ENCODE measurements around the gene UBE2E2. TPM values are rescaled to one million over a fixed set of nuclear protein-coding genes. Genes with fewer than 3 reads are reported as not detected.

The UBE2E2 gene
- total RNA-seq, 1 donor from 2014 or later, result 42.4 TPM

DNA sequence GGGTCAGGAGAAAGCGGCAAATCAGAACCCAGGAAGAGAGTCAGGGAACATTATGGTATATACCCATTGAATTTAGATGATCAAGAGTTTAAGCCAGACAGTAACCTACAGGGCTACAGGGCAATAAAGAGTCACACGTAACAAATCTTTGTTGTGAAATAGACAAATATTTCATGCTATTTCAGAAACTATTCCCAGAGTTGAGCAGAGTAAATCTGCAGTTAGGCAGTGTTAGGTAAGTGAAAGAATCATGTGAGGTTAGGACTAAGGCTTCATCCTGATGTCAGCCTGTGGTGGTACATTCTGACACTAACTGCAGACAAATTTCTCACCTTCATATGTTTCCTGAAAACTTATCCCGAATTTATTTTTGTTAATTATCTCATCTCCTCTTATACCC, 153.0 kb downstream of the UBE2E2 start:
- peaks cover 3% of the 10 kb centered on the region for H3K9me3 Mint-ChIP-seq (ENCODE audit: unreplicated experiment)
- no peaks in the 10 kb centered on the region for H3K4me1 Mint-ChIP-seq (ENCODE audit: unreplicated experiment)
- no peaks in the 10 kb centered on the region for H3K36me3 Mint-ChIP-seq (ENCODE audit: unreplicated experiment)
- H3K4me3 Mint-ChIP-seq (ENCODE audit: unreplicated experiment), result no peak overlapping the region
- no peaks in the 10 kb centered on the region for H3K27me3 Mint-ChIP-seq (ENCODE audit: unreplicated experiment)
- no peak for DNase-seq (ENCODE audit: extremely low spot score, unreplicated experiment)
- H3K27ac Mint-ChIP-seq (ENCODE audit: unreplicated experiment), result no peak overlapping the region
- TF ChIP-seq, protein P1, sequence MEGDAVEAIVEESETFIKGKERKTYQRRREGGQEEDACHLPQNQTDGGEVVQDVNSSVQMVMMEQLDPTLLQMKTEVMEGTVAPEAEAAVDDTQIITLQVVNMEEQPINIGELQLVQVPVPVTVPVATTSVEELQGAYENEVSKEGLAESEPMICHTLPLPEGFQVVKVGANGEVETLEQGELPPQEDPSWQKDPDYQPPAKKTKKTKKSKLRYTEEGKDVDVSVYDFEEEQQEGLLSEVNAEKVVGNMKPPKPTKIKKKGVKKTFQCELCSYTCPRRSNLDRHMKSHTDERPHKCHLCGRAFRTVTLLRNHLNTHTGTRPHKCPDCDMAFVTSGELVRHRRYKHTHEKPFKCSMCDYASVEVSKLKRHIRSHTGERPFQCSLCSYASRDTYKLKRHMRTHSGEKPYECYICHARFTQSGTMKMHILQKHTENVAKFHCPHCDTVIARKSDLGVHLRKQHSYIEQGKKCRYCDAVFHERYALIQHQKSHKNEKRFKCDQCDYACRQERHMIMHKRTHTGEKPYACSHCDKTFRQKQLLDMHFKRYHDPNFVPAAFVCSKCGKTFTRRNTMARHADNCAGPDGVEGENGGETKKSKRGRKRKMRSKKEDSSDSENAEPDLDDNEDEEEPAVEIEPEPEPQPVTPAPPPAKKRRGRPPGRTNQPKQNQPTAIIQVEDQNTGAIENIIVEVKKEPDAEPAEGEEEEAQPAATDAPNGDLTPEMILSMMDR (IDR thresholded peaks at IDR 0.05), result no peak

DNA sequence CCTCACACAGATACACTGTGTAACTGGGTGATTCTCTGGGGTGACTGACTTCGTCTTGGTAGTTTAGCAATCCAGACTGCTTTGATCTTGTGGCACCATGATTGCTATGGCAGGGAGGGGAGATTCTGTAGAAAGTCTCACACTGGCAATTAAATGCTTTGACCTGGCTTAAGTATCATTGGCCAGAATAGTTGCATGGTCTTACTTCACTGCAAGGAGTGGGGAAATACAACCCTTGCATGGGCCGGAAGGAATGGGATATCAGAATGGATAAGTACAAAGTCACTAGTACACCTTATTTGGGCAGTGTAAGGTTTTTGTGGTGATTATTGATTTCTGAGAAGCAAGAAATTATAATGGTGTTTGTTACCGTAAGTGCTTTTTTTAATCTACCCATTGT, 153.8 kb downstream of the UBE2E2 start:
- no peak for DNase-seq (ENCODE audit: extremely low spot score, unreplicated experiment)
- Mint-ChIP-seq H3K4me1 (ENCODE audit: unreplicated experiment) (no peaks in the 10 kb centered on the region), H3K27ac (ENCODE audit: unreplicated experiment) (no peak overlapping the region), H3K27me3 (ENCODE audit: unreplicated experiment) (no peaks in the 10 kb centered on the region), H3K4me3 (ENCODE audit: unreplicated experiment) (no peak overlapping the region), H3K36me3 (ENCODE audit: unreplicated experiment) (no peaks in the 10 kb centered on the region), H3K9me3 (ENCODE audit: unreplicated experiment) (peaks cover 3% of the 10 kb centered on the region)
- TF ChIP-seq, protein P1 (IDR thresholded peaks at IDR 0.05), result no peak

DNA sequence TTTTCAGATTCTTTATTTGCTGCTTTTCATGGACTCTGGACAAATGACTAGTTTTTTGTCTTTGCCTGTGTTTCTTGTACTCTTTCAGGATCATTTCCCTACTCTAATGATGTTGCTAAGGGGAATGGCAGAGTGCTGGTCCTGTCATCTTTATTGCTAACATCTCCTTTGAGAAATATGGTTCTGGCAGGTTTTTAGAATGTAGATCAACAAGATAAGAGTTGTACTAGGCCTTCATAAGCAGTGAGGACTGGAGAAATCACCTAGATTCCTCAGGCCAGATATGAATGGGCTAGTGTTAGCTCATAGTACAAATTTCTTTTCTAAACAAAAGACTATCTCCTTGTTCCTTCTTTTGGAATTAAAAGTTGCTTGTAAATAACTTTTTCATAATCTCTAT, 156.0 kb downstream of the UBE2E2 start:
- no peaks in the 10 kb centered on the region for H3K4me1 Mint-ChIP-seq (ENCODE audit: unreplicated experiment)
- DNase-seq (ENCODE audit: extremely low spot score, unreplicated experiment), result no peak
- TF ChIP-seq, protein P1 (IDR thresholded peaks at IDR 0.05), result no peak
- H3K27me3 Mint-ChIP-seq (ENCODE audit: unreplicated experiment), result no peaks in the 10 kb centered on the region
- H3K9me3 Mint-ChIP-seq (ENCODE audit: unreplicated experiment), result peaks cover 14% of the 10 kb centered on the region
- H3K27ac Mint-ChIP-seq (ENCODE audit: unreplicated experiment), result no peak overlapping the region
- no peak overlapping the region for H3K4me3 Mint-ChIP-seq (ENCODE audit: unreplicated experiment)
- peaks cover 5% of the 10 kb centered on the region for H3K36me3 Mint-ChIP-seq (ENCODE audit: unreplicated experiment)

DNA sequence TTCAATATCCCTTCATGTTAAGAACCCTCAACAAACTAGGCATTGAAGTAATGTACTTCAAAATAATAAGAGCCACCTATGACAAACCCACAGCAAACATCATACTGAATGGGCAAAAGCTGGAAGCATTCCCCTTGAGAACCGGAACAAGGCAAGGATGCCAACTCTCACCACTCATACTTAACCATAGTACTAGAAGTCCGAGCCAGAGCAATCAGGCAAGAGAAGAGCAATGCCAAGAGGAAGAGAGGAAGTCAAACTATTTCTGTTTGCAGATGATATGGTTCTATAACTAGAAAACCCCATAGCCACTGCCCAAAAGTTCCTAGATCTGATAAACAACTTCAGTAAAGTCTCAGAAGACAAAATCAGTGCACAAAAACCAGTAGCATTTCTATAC, 161.9 kb downstream of the UBE2E2 start:
- Mint-ChIP-seq H3K9me3 (ENCODE audit: unreplicated experiment) (peaks cover 17% of the 10 kb centered on the region), H3K36me3 (ENCODE audit: unreplicated experiment) (peaks cover 9% of the 10 kb centered on the region), H3K27ac (ENCODE audit: unreplicated experiment) (no peak overlapping the region), H3K4me1 (ENCODE audit: unreplicated experiment) (peaks cover 15% of the 10 kb centered on the region), H3K27me3 (ENCODE audit: unreplicated experiment) (no peaks in the 10 kb centered on the region), H3K4me3 (ENCODE audit: unreplicated experiment) (no peak overlapping the region)
- DNase-seq (ENCODE audit: extremely low spot score, unreplicated experiment), result no peak
- TF ChIP-seq, protein P1 (IDR thresholded peaks at IDR 0.05), result no peak

DNA sequence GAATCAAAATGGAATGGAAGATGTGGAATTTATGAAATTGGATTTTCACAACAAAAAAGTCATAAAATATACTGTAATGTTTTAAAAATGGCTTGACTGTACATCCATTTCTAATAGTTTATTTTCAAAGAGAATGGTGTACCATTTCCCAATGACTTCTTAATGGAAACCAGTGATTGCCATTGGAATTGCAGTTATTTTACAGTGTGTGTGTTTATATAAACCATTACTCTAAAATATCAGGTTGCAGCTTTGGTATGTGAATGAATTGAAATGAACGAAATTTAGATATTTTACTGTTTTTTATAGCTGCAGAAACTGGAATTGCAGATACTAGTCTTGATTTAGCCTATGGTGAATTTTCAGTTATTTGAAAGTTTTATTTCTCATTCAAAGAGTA, 165.6 kb downstream of the UBE2E2 start:
- TF ChIP-seq, protein P1 (IDR thresholded peaks at IDR 0.05), result no peak
- DNase-seq (ENCODE audit: extremely low spot score, unreplicated experiment), result no peak
- H3K27ac Mint-ChIP-seq (ENCODE audit: unreplicated experiment), result no peak overlapping the region
- peaks cover 29% of the 10 kb centered on the region for H3K4me1 Mint-ChIP-seq (ENCODE audit: unreplicated experiment)
- peaks cover 7% of the 10 kb centered on the region for H3K9me3 Mint-ChIP-seq (ENCODE audit: unreplicated experiment)
- H3K36me3 Mint-ChIP-seq (ENCODE audit: unreplicated experiment), result peaks cover 8% of the 10 kb centered on the region
- H3K4me3 Mint-ChIP-seq (ENCODE audit: unreplicated experiment), result no peak overlapping the region
- H3K27me3 Mint-ChIP-seq (ENCODE audit: unreplicated experiment), result no peaks in the 10 kb centered on the region
